Measurements from ENCODE around the gene CERCAM.

CERCAM gene

GRCh38 chr9:128391956-128392301 lies 28.7 kb upstream of the CERCAM start:
- Histone ChIP-seq H3K27ac (ENCODE audit: low read length) (no peak overlapping the region), H2AFZ (ENCODE audit: low read length) (no peak overlapping the region), H3K4me3 (ENCODE audit: low read length) (no peak overlapping the region), H3K4me2 (ENCODE audit: low read depth, low read length) (no peak overlapping the region), H3K79me2 (ENCODE audit: low read length) (no peaks in the 10 kb centered on the region), H3F3A (ENCODE audit: insufficient read depth, low read length) (no peaks in the 10 kb centered on the region), H3K9me2 (replicated peaks; ENCODE audit: insufficient read depth, low read length) (no peaks in the 10 kb centered on the region), H4K20me1 (ENCODE audit: insufficient read depth, low read length) (no peaks in the 10 kb centered on the region), H3K36me3 (replicated peaks; ENCODE audit: insufficient read depth, low read length) (no peaks in the 10 kb centered on the region; the same call in 1 of the 2 replicates), H3K9ac (ENCODE audit: low read length) (no peak overlapping the region), H3K27me3 (replicated peaks; ENCODE audit: insufficient read depth, low read length) (0 out of 2 replicates have a peak, but pooled peaks cover 2% of the 10 kb centered on the region), H3K9me3 (replicated peaks; ENCODE audit: insufficient read depth, low read length) (no peaks in the 10 kb centered on the region), H3K4me1 (ENCODE audit: low read length) (no peaks in the 10 kb centered on the region)
- no peak for TF ChIP-seq CTCF (IDR thresholded peaks at IDR 0.05; ENCODE audit: low read length)
- TF ChIP-seq EZH2phosphoT487 (IDR thresholded peaks at IDR 0.05; ENCODE audit: low read length), result no peak
- no peak for TF ChIP-seq EZH2 (optimal IDR thresholded peaks at IDR 0.05; ENCODE audit: low read depth, low read length)
- no peak for DNase-seq

- H3K4me2 ChIP-seq (ENCODE audit: low read depth, low read length), result no peak overlapping the region
- no peaks in the 10 kb centered on the region for H3K36me3 ChIP-seq (replicated peaks; ENCODE audit: insufficient read depth, low read length)
- TF ChIP-seq EZH2 (optimal IDR thresholded peaks at IDR 0.05; ENCODE audit: low read depth, low read length) (no peak), CTCF (IDR thresholded peaks at IDR 0.05; ENCODE audit: low read length) (no peak)
- H3K9me2 ChIP-seq (replicated peaks; ENCODE audit: insufficient read depth, low read length), result no peaks in the 10 kb centered on the region
- no peaks in the 10 kb centered on the region for H3F3A ChIP-seq (ENCODE audit: insufficient read depth, low read length)
- no peaks in the 10 kb centered on the region for H3K9me3 ChIP-seq (replicated peaks; ENCODE audit: insufficient read depth, low read length)
- no peaks in the 10 kb centered on the region for H3K4me1 ChIP-seq (ENCODE audit: low read length)
- no peak for DNase-seq
- no peaks in the 10 kb centered on the region for H3K79me2 ChIP-seq (ENCODE audit: low read length)
- 0 out of 2 replicates have a peak, but pooled peaks cover 4% of the 10 kb centered on the region for H3K27me3 ChIP-seq (replicated peaks; ENCODE audit: insufficient read depth, low read length)
- H3K27ac ChIP-seq (ENCODE audit: low read length), result no peak overlapping the region
- H3K4me3 ChIP-seq (ENCODE audit: low read length), result no peak overlapping the region
- H2AFZ ChIP-seq (ENCODE audit: low read length), result no peak overlapping the region
- no peaks in the 10 kb centered on the region for H4K20me1 ChIP-seq (ENCODE audit: insufficient read depth, low read length)
- H3K9ac ChIP-seq (ENCODE audit: low read length), result no peak overlapping the region
These were observed 28.1 kb upstream of the CERCAM start for GRCh38 chr9:128392302-128393144.

GRCh38 chr9:128393145-128393775 lies 27.4 kb upstream of the CERCAM start:
- Histone ChIP-seq H3K9me2 (replicated peaks; ENCODE audit: insufficient read depth, low read length) (no peaks in the 10 kb centered on the region), H2AFZ (ENCODE audit: low read length) (no peak overlapping the region), H3K27me3 (replicated peaks; ENCODE audit: insufficient read depth, low read length) (0 out of 2 replicates have a peak, but pooled peaks cover 7% of the 10 kb centered on the region), H3F3A (ENCODE audit: insufficient read depth, low read length) (no peaks in the 10 kb centered on the region), H3K36me3 (replicated peaks; ENCODE audit: insufficient read depth, low read length) (no peaks in the 10 kb centered on the region), H3K27ac (ENCODE audit: low read length) (no peak overlapping the region), H3K4me2 (ENCODE audit: low read depth, low read length) (no peak overlapping the region), H3K9ac (ENCODE audit: low read length) (no peak overlapping the region), H3K9me3 (replicated peaks; ENCODE audit: insufficient read depth, low read length) (no peaks in the 10 kb centered on the region), H3K4me3 (ENCODE audit: low read length) (no peak overlapping the region), H3K79me2 (ENCODE audit: low read length) (no peaks in the 10 kb centered on the region), H3K4me1 (ENCODE audit: low read length) (no peaks in the 10 kb centered on the region), H4K20me1 (ENCODE audit: insufficient read depth, low read length) (no peaks in the 10 kb centered on the region)
- no peak for TF ChIP-seq EZH2phosphoT487 (IDR thresholded peaks at IDR 0.05; ENCODE audit: low read length)
- DNase-seq, result no peak

- H4K20me1 ChIP-seq (ENCODE audit: insufficient read depth, low read length), result no peaks in the 10 kb centered on the region
- no peaks in the 10 kb centered on the region for H3K9me2 ChIP-seq (replicated peaks; ENCODE audit: insufficient read depth, low read length)
- DNase-seq, result no peak
- TF ChIP-seq EZH2phosphoT487 (IDR thresholded peaks at IDR 0.05; ENCODE audit: low read length), result no peak
- no peak for TF ChIP-seq EZH2 (optimal IDR thresholded peaks at IDR 0.05; ENCODE audit: low read depth, low read length)
- no peak for TF ChIP-seq CTCF (IDR thresholded peaks at IDR 0.05; ENCODE audit: low read length)
- H3K79me2 ChIP-seq (ENCODE audit: low read length), result no peaks in the 10 kb centered on the region
- H3K4me1 ChIP-seq (ENCODE audit: low read length), result no peaks in the 10 kb centered on the region
- no peak overlapping the region for H3K9ac ChIP-seq (ENCODE audit: low read length)
- H3K36me3 ChIP-seq (replicated peaks; ENCODE audit: insufficient read depth, low read length), result no peaks in the 10 kb centered on the region
- H2AFZ ChIP-seq (ENCODE audit: low read length), result no peak overlapping the region
- no peak overlapping the region for H3K4me3 ChIP-seq (ENCODE audit: low read length)
- no peaks in the 10 kb centered on the region for H3F3A ChIP-seq (ENCODE audit: insufficient read depth, low read length)
- no peaks in the 10 kb centered on the region for H3K9me3 ChIP-seq (replicated peaks; ENCODE audit: insufficient read depth, low read length)
- H3K27me3 ChIP-seq (replicated peaks; ENCODE audit: insufficient read depth, low read length), result 0 out of 2 replicates have a peak, but pooled peaks cover 7% of the 10 kb centered on the region
- H3K27ac ChIP-seq (ENCODE audit: low read length), result no peak overlapping the region
- H3K4me2 ChIP-seq (ENCODE audit: low read depth, low read length), result no peak overlapping the region
These were observed 26.7 kb upstream of the CERCAM start for GRCh38 chr9:128393970-128394369.

Data from MM.1S (cell line).